PC-3 (cell line): ENCODE results near the gene PRPF6. TPM values are rescaled to one million over a fixed set of nuclear protein-coding genes. Genes with fewer than 3 reads are reported as not detected.

Experiments
- ATAC-seq: fragments of 200-7000 bp; cut with Tn5 transposase; 2 replicates; pipeline ENCODE4 v1.9.1; 2020; ENCODE audit warnings: mild to moderate bottlenecking, moderate library complexity
- BruUV-seq: library from RNA; stranded (reverse); fragments of 400-500 nt; replicated peaks from 2 replicates; lab custom pipeline; 2021; lab: Mats Ljungman, UMichigan
- CTCF ChIA-PET: fragments of 300-600 bp; sonication (Branson Sonifier 250); formaldehyde crosslinking; loops from one replicate; lab custom pipeline; 2022; ENCODE audit warnings: antibody characterized with exemption; lab: Charles Lee
- POLR2A ChIA-PET: fragments of 300-600 bp; sonication (Branson Sonifier 250); formaldehyde crosslinking; loops from one replicate; lab custom pipeline; 2022; ENCODE audit warnings: antibody characterized with exemption; ENCODE audit not compliant: unreplicated experiment; lab: Charles Lee
- DNase-seq: peaks from one replicate; pipeline ENCODE4 v3.0.0-alpha.2; 2015
- H2AFZ ChIP-seq: fragments of 300-600 bp; sonication (generic); 2 replicates; pipeline ENCODE4 v1.6.0; 2016; ENCODE audit warnings: antibody characterized with exemption, low read length
- H3F3A ChIP-seq: fragments of 300-600 bp; sonication (generic); one replicate; pipeline ENCODE4 v1.6.0; 2017; ENCODE audit warnings: antibody characterized with exemption, low read length, control low read depth, mild to moderate bottlenecking; ENCODE audit not compliant: unreplicated experiment
- H3K27ac ChIP-seq: fragments of 300-600 bp; sonication (generic); 2 replicates; pipeline ENCODE4 v1.5.1; 2016; ENCODE audit warnings: mild to moderate bottlenecking, low read length
- H3K27me3 ChIP-seq: fragments of 300-600 bp; sonication (generic); 2 replicates; pipeline ENCODE4 v1.6.1; 2016; ENCODE audit warnings: low read length, mixed read lengths
- H3K36me3 ChIP-seq: fragments of 300-600 bp; sonication (generic); 2 replicates; pipeline ENCODE4 v1.6.1; 2016; ENCODE audit warnings: low read depth, mixed run types, low read length, mixed read lengths
- H3K4me1 ChIP-seq: fragments of 300-600 bp; sonication (generic); 2 replicates; pipeline ENCODE4 v1.5.1; 2016; ENCODE audit warnings: low read length; ENCODE audit not compliant: insufficient read depth
- H3K4me2 ChIP-seq: fragments of 300-600 bp; sonication (generic); 2 replicates; pipeline ENCODE4 v1.6.0; 2016; ENCODE audit warnings: low read length
- H3K4me3 ChIP-seq: fragments of 300-600 bp; sonication (generic); 2 replicates; pipeline ENCODE4 v1.5.1; 2016; ENCODE audit warnings: mild to moderate bottlenecking, low read length, mixed read lengths
- H3K79me2 ChIP-seq: fragments of 300-600 bp; sonication (generic); 2 replicates; pipeline ENCODE4 v1.6.1; 2017; ENCODE audit warnings: low read length, mixed read lengths
- H3K9ac ChIP-seq: fragments of 300-600 bp; sonication (generic); 2 replicates; pipeline ENCODE4 v1.6.0; 2016; ENCODE audit warnings: mild to moderate bottlenecking, low read length
- H3K9me2 ChIP-seq: fragments of 300-600 bp; sonication (generic); replicated peaks from 2 replicates; pipeline ENCODE4 v1.6.1; 2016; ENCODE audit warnings: mixed run types, low read length, mixed read lengths
- H3K9me3 ChIP-seq: fragments of 300-600 bp; sonication (generic); 2 replicates; pipeline ENCODE4 v1.6.1; 2016; ENCODE audit warnings: low read length, mixed read lengths
- H4K20me1 ChIP-seq: fragments of 300-600 bp; sonication (generic); 2 replicates; pipeline ENCODE4 v1.6.1; 2016; ENCODE audit warnings: low read length, mixed read lengths
- intact Hi-C: fragments of 100-400 bp; cut with micrococcal nuclease; formaldehyde crosslinking; loops from 2 replicates; pipeline ENCODE4 v1.9.0; 2023
- microRNA-seq: library from miRNA; unstranded; fragments of <30 nt; microRNA quantifications from one replicate; pipeline ENCODE4 v1.1.0, GENCODE V29; 2020; ENCODE audit not compliant: unreplicated experiment
- total RNA-seq: library from RNA; depleted of rRNA; stranded (reverse); fragments of >200 nt; gene quantifications from 2 replicates; pipeline ENCODE4 v1.2.3, GENCODE V29; 2014; rRNA removed
- TF ChIP-seq, protein P1 (sequence below): fragments of 300-600 bp; sonication (generic); conservative IDR thresholded peaks from 2 replicates; pipeline ENCODE4 v1.5.1; 2017; ENCODE audit warnings: antibody characterized with exemption, low read depth, mild to moderate bottlenecking, low read length

Gene PRPF6
- total RNA-seq, 1 experiment from 2014 or later, result 67.1 TPM

DNA sequence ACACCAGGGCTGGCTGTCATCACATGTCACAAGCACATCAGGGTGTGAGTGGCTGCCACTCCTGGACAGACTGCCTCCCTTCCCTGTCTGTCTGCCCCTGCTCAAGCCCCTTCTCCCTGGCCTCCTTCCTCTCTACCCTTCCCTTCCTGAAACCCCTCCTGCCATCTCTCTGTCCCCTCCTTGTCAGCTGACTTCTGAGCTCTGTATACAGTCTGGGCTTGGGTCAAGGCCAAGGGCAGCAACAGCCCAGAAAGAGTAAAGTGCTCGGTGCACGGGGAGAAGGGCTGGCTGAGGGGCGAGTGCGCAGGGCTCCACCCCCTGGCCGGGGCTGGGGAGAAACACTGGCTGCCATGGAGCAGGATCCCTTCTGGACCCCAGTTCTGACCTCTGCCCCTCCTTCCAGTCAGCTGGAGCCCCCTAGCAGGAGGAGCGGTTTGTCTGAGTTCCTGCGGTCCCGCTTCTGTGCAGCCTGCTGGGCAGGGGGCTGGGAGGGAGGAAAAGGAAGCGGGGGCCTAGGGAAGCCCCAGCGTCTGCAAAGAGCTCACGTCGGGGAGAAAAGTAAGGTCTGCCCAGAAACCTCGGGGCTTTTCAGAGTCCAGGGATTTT, 101.3 kb downstream of the PRPF6 start:
- BruUV-seq, result no TSS peak
- CTCF ChIA-PET, result interaction anchor here (1.2 to 2.0 kb wide), 3 partner anchors 25 to 44 kb away, joined by 3 to 15 read pairs (median 4); no protein-coding TSS in a partner anchor

More for the DNA sequence above, 101.3 kb downstream of the PRPF6 start:
- H3F3A ChIP-seq, result no peaks in the 10 kb centered on the region
- H3K4me3 ChIP-seq, result no peak overlapping the region
- H3K9me3 ChIP-seq, result no peaks in the 10 kb centered on the region
- no peaks in the 10 kb centered on the region for H3K9me2 ChIP-seq
- DNase-seq (no peak), ATAC-seq (no peak)
- H3K9ac ChIP-seq, result no peak overlapping the region
- H3K4me2 ChIP-seq, result no peak overlapping the region
- H3K27ac ChIP-seq, result no peak overlapping the region
- H3K27me3 ChIP-seq, result no peaks in the 10 kb centered on the region
- TF ChIP-seq, protein P1, sequence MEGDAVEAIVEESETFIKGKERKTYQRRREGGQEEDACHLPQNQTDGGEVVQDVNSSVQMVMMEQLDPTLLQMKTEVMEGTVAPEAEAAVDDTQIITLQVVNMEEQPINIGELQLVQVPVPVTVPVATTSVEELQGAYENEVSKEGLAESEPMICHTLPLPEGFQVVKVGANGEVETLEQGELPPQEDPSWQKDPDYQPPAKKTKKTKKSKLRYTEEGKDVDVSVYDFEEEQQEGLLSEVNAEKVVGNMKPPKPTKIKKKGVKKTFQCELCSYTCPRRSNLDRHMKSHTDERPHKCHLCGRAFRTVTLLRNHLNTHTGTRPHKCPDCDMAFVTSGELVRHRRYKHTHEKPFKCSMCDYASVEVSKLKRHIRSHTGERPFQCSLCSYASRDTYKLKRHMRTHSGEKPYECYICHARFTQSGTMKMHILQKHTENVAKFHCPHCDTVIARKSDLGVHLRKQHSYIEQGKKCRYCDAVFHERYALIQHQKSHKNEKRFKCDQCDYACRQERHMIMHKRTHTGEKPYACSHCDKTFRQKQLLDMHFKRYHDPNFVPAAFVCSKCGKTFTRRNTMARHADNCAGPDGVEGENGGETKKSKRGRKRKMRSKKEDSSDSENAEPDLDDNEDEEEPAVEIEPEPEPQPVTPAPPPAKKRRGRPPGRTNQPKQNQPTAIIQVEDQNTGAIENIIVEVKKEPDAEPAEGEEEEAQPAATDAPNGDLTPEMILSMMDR, result no peak
- H2AFZ ChIP-seq, result no peak overlapping the region
- POLR2A ChIA-PET, result interaction anchor here (0.6 kb wide), 1 partner anchor 43 kb away, joined by 3 read pairs; no protein-coding TSS in a partner anchor
- no peaks in the 10 kb centered on the region for H4K20me1 ChIP-seq
- no peaks in the 10 kb centered on the region for H3K36me3 ChIP-seq
- peaks cover 31% of the 10 kb centered on the region for H3K4me1 ChIP-seq
- intact Hi-C loops, result no loop called here
- H3K79me2 ChIP-seq, result peaks cover 19% of the 10 kb centered on the region

Small RNA genes lying within 50 kb of the gene (microRNA-seq; reads per million reads assigned to microRNA genes)
- gene MIR1914 (2.0 reads per million), gene MIR647 (not detected), gene MIR6813 (1.8 reads per million)

Other genes with a start within 250 kb of the PRPF6 start
- 17.3 and 18.6 TPM in 2 replicates for gene LIME1, start 244.5 kb upstream of the PRPF6 start, total RNA-seq
- gene SLC2A4RG, start 241.4 kb upstream of the PRPF6 start, total RNA-seq, result 116 TPM in 2 replicates
- gene ZBTB46, start 149.9 kb upstream of the PRPF6 start, total RNA-seq, result 2.8 and 7.3 TPM in 2 replicates
- not detected in 2 replicates for gene ABHD16B, start 119.6 kb upstream of the PRPF6 start, total RNA-seq
- 147 and 167 TPM in 2 replicates for gene TPD52L2, start 115.9 kb upstream of the PRPF6 start, total RNA-seq
- gene DNAJC5, start 86.0 kb upstream of the PRPF6 start, total RNA-seq, result 73.7 and 80.1 TPM in 2 replicates
- 37.2 and 47.4 TPM in 2 replicates for gene UCKL1, start 24.7 kb upstream of the PRPF6 start, total RNA-seq
- gene ZNF512B, start 11.2 kb upstream of the PRPF6 start, total RNA-seq, result 18.0 and 24.1 TPM in 2 replicates
- gene SAMD10, start 1.5 kb upstream of the PRPF6 start, total RNA-seq, result 7.4 and 13.4 TPM in 2 replicates
- 2.1 and 3.4 TPM in 2 replicates for gene C20orf204, start 55.0 kb downstream of the PRPF6 start, total RNA-seq
- gene SOX18, start 68.5 kb downstream of the PRPF6 start, total RNA-seq, result 1.1 and 1.5 TPM in 2 replicates
- gene TCEA2, start 82.1 kb downstream of the PRPF6 start, total RNA-seq, result 19.1 and 23.4 TPM in 2 replicates
- 43.2 and 54.3 TPM in 2 replicates for gene RGS19, start 98.4 kb downstream of the PRPF6 start, total RNA-seq
- gene OPRL1, start 99.0 kb downstream of the PRPF6 start, total RNA-seq, result 5.6 and 7.4 TPM in 2 replicates
- gene LKAAEAR1, start 103.3 kb downstream of the PRPF6 start, total RNA-seq, result 0.98 and 1.1 TPM in 2 replicates
- gene NPBWR2, start 126.4 kb downstream of the PRPF6 start, total RNA-seq, result not detected in 2 replicates
- 0.22 and 0.29 TPM in 2 replicates for gene MYT1, start 183.3 kb downstream of the PRPF6 start, total RNA-seq